Epithelial cell of esophagus (primary cell): ENCODE data around the gene LRFN3.
A peak's percentile ranks its signal among the peaks of the same experiment; 100 is the strongest.

ENCODE experiments used
- DNase-seq: peaks from one replicate; pipeline ENCODE4 v3.0.0; 2010; ENCODE audit warnings: low read depth
- H3K4me3 ChIP-seq: 2 replicates; pipeline ENCODE4 v1.5.1; 2011; ENCODE audit warnings: mild to moderate bottlenecking, low read length, control low read depth
- CTCF ChIP-seq: IDR thresholded peaks from 2 replicates; pipeline ENCODE4 v1.5.1; 2011; ENCODE audit warnings: low read depth, mild to moderate bottlenecking, low read length, control low read depth, inconsistent platforms; ENCODE audit not compliant: insufficient read depth; ENCODE audit errors: missing control alignments

LRFN3 gene

GRCh38 chr19:35931874-35932202 lies 4.3 kb upstream of the LRFN3 start:
- no peak overlapping the region for H3K4me3 ChIP-seq
- no peak for TF ChIP-seq CTCF
- no peak for DNase-seq

GRCh38 chr19:35932291-35932936 lies 3.8 kb upstream of the LRFN3 start:
- DNase-seq: no peak
- no peak for TF ChIP-seq CTCF
- no peak overlapping the region for H3K4me3 ChIP-seq

- no peak for DNase-seq
- no peak for TF ChIP-seq CTCF
- H3K4me3 ChIP-seq: peak overlapping the region; percentile 75
Measured at GRCh38 chr19:35936738-35937268, 629 bp downstream of the LRFN3 start.

- no peak for TF ChIP-seq CTCF
- peak overlapping the region; percentile 75 for H3K4me3 ChIP-seq
- DNase-seq: no peak
Measured at GRCh38 chr19:35937345-35938281, 1.4 kb downstream of the LRFN3 start.

GRCh38 chr19:35938282-35939224 lies 2.4 kb downstream of the LRFN3 start:
- no peak for TF ChIP-seq CTCF
- peak overlapping the region; percentile 18 for H3K4me3 ChIP-seq
- no peak for DNase-seq

GRCh38 chr19:35939307-35940077 lies 3.3 kb downstream of the LRFN3 start:
- no peak for TF ChIP-seq CTCF
- H3K4me3 ChIP-seq: no peak overlapping the region
- DNase-seq: no peak
